Peyer's patch (tissue), 4 donors: ENCODE measurements around the gene KRTAP13-4. TPM values are rescaled to one million over a fixed set of nuclear protein-coding genes. Genes with fewer than 3 reads are reported as not detected.

Experiments used
- DNase-seq, 3 donors: peaks; one replicate each; pipeline ENCODE4 v3.0.0-alpha.2; 2017 to 2019
- H3K27ac ChIP-seq, 4 donors: fragments of 200-600 bp; sonication (generic); one replicate each; pipeline ENCODE4 v1.5.1; 2016 to 2019
- H3K27me3 ChIP-seq, 2 donors: fragments of 200-600 bp; sonication (generic); one replicate each; pipeline ENCODE4 v1.5.1; 2019
- H3K36me3 ChIP-seq, 3 donors: fragments of 200-600 bp; sonication (generic); one replicate each; pipeline ENCODE4 v1.5.1; 2016 to 2019
- H3K4me1 ChIP-seq, 4 donors: fragments of 200-600 bp; sonication (generic); one replicate each; pipeline ENCODE4 v1.5.1; 2016 to 2019
- H3K4me3 ChIP-seq, 4 donors: fragments of 200-600 bp; sonication (generic); 1 replicate in 3 of 4; 2 replicates in 1 of 4; pipeline ENCODE4 v1.5.1; 2016 to 2019; ENCODE audit warnings: mild to moderate bottlenecking in 1 of 4
- H3K9me3 ChIP-seq, 4 donors: fragments of 200-600 bp; sonication (generic); one replicate each; pipeline ENCODE4 v1.5.1; 2016 to 2019; ENCODE audit warnings: mild to moderate bottlenecking in 1 of 4
- CTCF ChIP-seq, 6 experiments: fragments of 450-650 bp in 4 of 6; fragments of 200-600 bp in 2 of 6; sonication (generic) in 1 of 6; IDR thresholded peaks; one replicate each; pipeline ENCODE4 v1.5.1; 2017 to 2019; ENCODE audit warnings: antibody characterized with exemption in 6 of 6, mild to moderate bottlenecking in 3 of 6, moderate library complexity in 1 of 6
- POLR2A ChIP-seq, 2 donors: fragments of 450-650 bp; IDR thresholded peaks; one replicate each; pipeline ENCODE4 v1.5.1; 2017; ENCODE audit warnings: antibody characterized with exemption in 2 of 2, mild to moderate bottlenecking in 2 of 2, moderate library complexity in 2 of 2
- total RNA-seq, 4 donors: library from RNA; depleted of rRNA; stranded (reverse); fragments of >200 nt; gene quantifications; one replicate each; pipeline ENCODE4 v1.1.0, GENCODE V29; 2016

KRTAP13-4 gene
- total RNA-seq, 4 donors from 2014 or later: not detected

- no peaks in the 10 kb centered on the region for H3K36me3 ChIP-seq
- H3K27ac ChIP-seq: no peak within 1 kb of the TSS
- H3K4me3 ChIP-seq: no peak within 1 kb of the TSS
- no peaks in the 10 kb centered on the region for H3K4me1 ChIP-seq
- no peaks in the 10 kb centered on the region for H3K9me3 ChIP-seq
- no peak for TF ChIP-seq POLR2A (IDR thresholded peaks at IDR 0.05)
- DNase-seq: no peak
- H3K27me3 ChIP-seq: no peaks in the 10 kb centered on the region
These were observed 10.0 kb downstream of the KRTAP13-4 start, which contains the start of gene KRTAP15-1 for GRCh38 chr21:30439975-30440374. KRTAP15-1 (plus strand) TSS chr21:30440275; CDS start chr21:30440328, 53 bp downstream.

GRCh38 chr21:30443226-30443625 is 13.2 kb downstream of the KRTAP13-4 start:
- TF ChIP-seq CTCF (IDR thresholded peaks at IDR 0.05): no peak
- no peak for TF ChIP-seq POLR2A (IDR thresholded peaks at IDR 0.05)
- DNase-seq: no peak

GRCh38 chr21:30444204-30444603 is 14.2 kb downstream of the KRTAP13-4 start:
- H3K4me3 ChIP-seq: no peak overlapping the region
- TF ChIP-seq POLR2A (IDR thresholded peaks at IDR 0.05) (no peak), CTCF (IDR thresholded peaks at IDR 0.05) (no peak)
- H3K9me3 ChIP-seq: no peaks in the 10 kb centered on the region
- H3K36me3 ChIP-seq: no peaks in the 10 kb centered on the region
- H3K27ac ChIP-seq: no peak overlapping the region
- no peak for DNase-seq
- H3K4me1 ChIP-seq: no peaks in the 10 kb centered on the region
- no peaks in the 10 kb centered on the region for H3K27me3 ChIP-seq

More at GRCh38 chr21:30443226-30443625, 13.2 kb downstream of the KRTAP13-4 start:
- Histone ChIP-seq H3K36me3 (no peaks in the 10 kb centered on the region), H3K9me3 (no peaks in the 10 kb centered on the region), H3K4me3 (no peak overlapping the region), H3K4me1 (no peaks in the 10 kb centered on the region), H3K27ac (no peak overlapping the region), H3K27me3 (no peaks in the 10 kb centered on the region)

- H3K36me3 ChIP-seq: no peaks in the 10 kb centered on the region
- H3K27ac ChIP-seq: no peak overlapping the region
- no peaks in the 10 kb centered on the region for H3K4me1 ChIP-seq
- no peak for TF ChIP-seq POLR2A (IDR thresholded peaks at IDR 0.05)
- no peak for TF ChIP-seq CTCF (IDR thresholded peaks at IDR 0.05)
- H3K9me3 ChIP-seq: no peaks in the 10 kb centered on the region
- H3K4me3 ChIP-seq: no peak overlapping the region
- no peak for DNase-seq
- no peaks in the 10 kb centered on the region for H3K27me3 ChIP-seq
These were observed 17.0 kb downstream of the KRTAP13-4 start for GRCh38 chr21:30447056-30447455.

- DNase-seq: no peak
- no peaks in the 10 kb centered on the region for H3K9me3 ChIP-seq
- no peak overlapping the region for H3K4me3 ChIP-seq
- H3K36me3 ChIP-seq: no peaks in the 10 kb centered on the region
- TF ChIP-seq CTCF (IDR thresholded peaks at IDR 0.05) (no peak), POLR2A (IDR thresholded peaks at IDR 0.05) (no peak)
- H3K27ac ChIP-seq: no peak overlapping the region
- no peaks in the 10 kb centered on the region for H3K4me1 ChIP-seq
- H3K27me3 ChIP-seq: no peaks in the 10 kb centered on the region
These were observed 18.5 kb downstream of the KRTAP13-4 start for GRCh38 chr21:30448514-30448913.

GRCh38 chr21:30463713-30464112 is 33.7 kb downstream of the KRTAP13-4 start:
- Histone ChIP-seq H3K9me3 (peaks cover 0 to 5% (median 0%) of the 10 kb centered on the region in 4 donors), H3K4me1 (no peaks in the 10 kb centered on the region), H3K4me3 (no peak overlapping the region), H3K27me3 (no peaks in the 10 kb centered on the region), H3K36me3 (no peaks in the 10 kb centered on the region), H3K27ac (no peak overlapping the region)
- no peak for DNase-seq
- TF ChIP-seq POLR2A (IDR thresholded peaks at IDR 0.05) (no peak), CTCF (IDR thresholded peaks at IDR 0.05) (peak in 1 of 6 experiments; percentile 5)
